Effector memory CD4-positive, alpha-beta T cell (primary cell): Measurements from ENCODE around the gene PCCA.

Source experiments
- DNase-seq, 3 donors: peaks; one replicate each; pipeline ENCODE4 v3.0.0-alpha.2; 2020
- H3K27ac ChIP-seq: 2 replicates; pipeline ENCODE4 v1.7.0; 2013; ENCODE audit warnings: mild to moderate bottlenecking, low read length, moderate library complexity; ENCODE audit not compliant: insufficient read depth, poor library complexity, severe bottlenecking
- H3K27me3 ChIP-seq: replicated peaks from 2 replicates; pipeline ENCODE4 v1.7.0; 2013; ENCODE audit warnings: mild to moderate bottlenecking, low read length; ENCODE audit not compliant: insufficient read depth, control insufficient read depth, poor library complexity, severe bottlenecking
- H3K36me3 ChIP-seq: 2 replicates; pipeline ENCODE4 v1.7.0; 2013; ENCODE audit warnings: mild to moderate bottlenecking, low read length, moderate library complexity; ENCODE audit not compliant: control insufficient read depth, insufficient read depth
- H3K4me1 ChIP-seq: 2 replicates; pipeline ENCODE4 v1.7.0; 2013; ENCODE audit warnings: low read length, mild to moderate bottlenecking; ENCODE audit not compliant: control insufficient read depth, insufficient read depth, poor library complexity, severe bottlenecking
- H3K4me3 ChIP-seq: 2 replicates; pipeline ENCODE4 v1.7.0; 2013; ENCODE audit warnings: low read length, low read depth, mild to moderate bottlenecking; ENCODE audit not compliant: insufficient read depth, poor library complexity, severe bottlenecking
- H3K9me3 ChIP-seq: 2 replicates; pipeline ENCODE4 v1.7.0; 2013; ENCODE audit warnings: mild to moderate bottlenecking, low read length, moderate library complexity; ENCODE audit not compliant: control insufficient read depth
- total RNA-seq, 3 donors: gene quantifications; one replicate each; lab custom pipeline; 2026; lab: John Stamatoyannopoulos, UW

PCCA gene, protein sequence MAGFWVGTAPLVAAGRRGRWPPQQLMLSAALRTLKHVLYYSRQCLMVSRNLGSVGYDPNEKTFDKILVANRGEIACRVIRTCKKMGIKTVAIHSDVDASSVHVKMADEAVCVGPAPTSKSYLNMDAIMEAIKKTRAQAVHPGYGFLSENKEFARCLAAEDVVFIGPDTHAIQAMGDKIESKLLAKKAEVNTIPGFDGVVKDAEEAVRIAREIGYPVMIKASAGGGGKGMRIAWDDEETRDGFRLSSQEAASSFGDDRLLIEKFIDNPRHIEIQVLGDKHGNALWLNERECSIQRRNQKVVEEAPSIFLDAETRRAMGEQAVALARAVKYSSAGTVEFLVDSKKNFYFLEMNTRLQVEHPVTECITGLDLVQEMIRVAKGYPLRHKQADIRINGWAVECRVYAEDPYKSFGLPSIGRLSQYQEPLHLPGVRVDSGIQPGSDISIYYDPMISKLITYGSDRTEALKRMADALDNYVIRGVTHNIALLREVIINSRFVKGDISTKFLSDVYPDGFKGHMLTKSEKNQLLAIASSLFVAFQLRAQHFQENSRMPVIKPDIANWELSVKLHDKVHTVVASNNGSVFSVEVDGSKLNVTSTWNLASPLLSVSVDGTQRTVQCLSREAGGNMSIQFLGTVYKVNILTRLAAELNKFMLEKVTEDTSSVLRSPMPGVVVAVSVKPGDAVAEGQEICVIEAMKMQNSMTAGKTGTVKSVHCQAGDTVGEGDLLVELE
- 8.8 to 11.9 (median 10.6) reads per million in 3 donors for total RNA-seq

DNA sequence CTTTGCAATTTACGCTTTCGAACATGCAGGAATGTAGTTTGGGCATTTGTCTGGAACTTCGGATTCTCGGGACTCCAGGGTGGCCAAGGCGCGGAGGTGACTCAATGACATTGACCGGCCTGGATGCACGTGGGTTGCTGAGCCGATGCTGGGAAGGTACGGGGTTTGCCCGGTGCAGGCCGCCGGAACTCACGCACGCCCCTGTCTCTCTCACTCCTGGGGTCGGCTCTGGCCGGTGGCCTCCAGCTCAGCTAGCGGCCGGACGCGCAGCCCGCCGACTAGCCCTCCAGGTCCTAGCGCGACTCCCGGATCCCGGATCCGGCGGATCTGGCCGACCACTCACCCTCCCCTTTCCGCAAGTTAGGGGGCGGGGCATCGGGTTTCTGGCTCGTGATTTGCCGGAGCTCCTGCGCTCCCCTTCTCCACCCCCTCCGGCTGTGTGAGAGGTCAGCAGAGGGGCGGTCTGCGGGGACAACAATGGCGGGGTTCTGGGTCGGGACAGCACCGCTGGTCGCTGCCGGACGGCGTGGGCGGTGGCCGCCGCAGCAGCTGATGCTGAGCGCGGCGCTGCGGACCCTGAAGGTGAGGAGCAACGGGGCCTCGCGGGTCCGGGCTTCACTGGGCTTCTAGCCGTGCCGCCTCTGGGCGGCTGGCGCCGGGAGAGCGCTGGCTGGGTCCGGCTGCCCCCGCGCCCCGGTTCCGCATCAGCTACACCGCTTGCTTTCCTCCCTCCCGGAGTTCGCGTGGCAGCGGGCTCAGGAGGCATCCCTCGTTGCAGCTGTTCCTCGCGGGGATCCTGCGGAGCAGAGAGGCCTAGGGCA, at the start of gene PCCA:
PCCA (plus strand) TSS at position 450 of the 821 bp plus-strand sequence; CDS start at position 478, 28 bp downstream.
- peak; percentile 48 to 63 (median 49) for DNase-seq
- Histone ChIP-seq H3K27ac (no peak within 1 kb of the TSS), H3K9me3 (no peaks in the 10 kb centered on the region), H3K36me3 (no peaks in the 10 kb centered on the region), H3K4me1 (no peaks in the 10 kb centered on the region), H3K4me3 (peak within 1 kb of the TSS; percentile 73), H3K27me3 (no peaks in the 10 kb centered on the region)

- H3K36me3 ChIP-seq: no peaks in the 10 kb centered on the region
- no peaks in the 10 kb centered on the region for H3K4me1 ChIP-seq
- no peak for DNase-seq
- H3K27ac ChIP-seq: no peak overlapping the region
- H3K9me3 ChIP-seq: no peaks in the 10 kb centered on the region
- H3K4me3 ChIP-seq: no peak overlapping the region
- H3K27me3 ChIP-seq: no peaks in the 10 kb centered on the region
Observed at GRCh38 chr13:100039740-100040139, 49.2 kb upstream of the PCCA start.

- Histone ChIP-seq H3K9me3 (no peaks in the 10 kb centered on the region), H3K27me3 (no peaks in the 10 kb centered on the region), H3K4me3 (no peak overlapping the region), H3K27ac (no peak overlapping the region), H3K36me3 (no peaks in the 10 kb centered on the region), H3K4me1 (no peaks in the 10 kb centered on the region)
- DNase-seq: no peak
Observed at GRCh38 chr13:100040196-100040595, 48.7 kb upstream of the PCCA start.

DNA sequence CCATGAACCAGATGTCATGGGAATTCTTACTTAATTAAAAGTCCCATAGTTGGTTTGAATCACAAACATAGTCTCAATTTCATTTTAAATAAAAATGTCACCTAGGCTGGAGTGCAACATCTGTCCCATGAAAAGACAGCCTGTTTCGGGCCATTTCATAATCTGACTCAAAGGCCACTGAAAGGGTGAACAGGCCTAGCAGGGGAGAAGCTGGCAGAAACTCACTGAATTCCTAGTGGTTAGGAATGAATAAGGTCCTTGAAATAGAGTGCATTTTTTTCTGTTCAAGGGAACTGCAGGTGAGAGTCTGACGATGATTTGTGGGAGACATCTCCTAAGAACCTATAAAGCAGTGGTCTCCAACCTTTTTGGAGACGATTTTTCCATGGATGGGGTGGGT, 44.0 kb upstream of the PCCA start:
- H3K4me3 ChIP-seq: no peak overlapping the region
- H3K27me3 ChIP-seq: no peaks in the 10 kb centered on the region
- no peaks in the 10 kb centered on the region for H3K4me1 ChIP-seq
- no peaks in the 10 kb centered on the region for H3K9me3 ChIP-seq
- no peak overlapping the region for H3K27ac ChIP-seq
- DNase-seq: no peak
- H3K36me3 ChIP-seq: no peaks in the 10 kb centered on the region

- H3K9me3 ChIP-seq: no peaks in the 10 kb centered on the region
- DNase-seq: no peak
- no peaks in the 10 kb centered on the region for H3K4me1 ChIP-seq
- no peak overlapping the region for H3K27ac ChIP-seq
- no peaks in the 10 kb centered on the region for H3K27me3 ChIP-seq
- no peak overlapping the region for H3K4me3 ChIP-seq
- H3K36me3 ChIP-seq: no peaks in the 10 kb centered on the region
Observed at GRCh38 chr13:100045355-100045754, 43.5 kb upstream of the PCCA start.

- H3K27ac ChIP-seq: no peak overlapping the region
- DNase-seq: no peak
- no peaks in the 10 kb centered on the region for H3K36me3 ChIP-seq
- H3K4me1 ChIP-seq: no peaks in the 10 kb centered on the region
- no peaks in the 10 kb centered on the region for H3K9me3 ChIP-seq
- H3K27me3 ChIP-seq: no peaks in the 10 kb centered on the region
- H3K4me3 ChIP-seq: no peak overlapping the region
Observed at GRCh38 chr13:100051070-100051469, 37.8 kb upstream of the PCCA start.

DNA sequence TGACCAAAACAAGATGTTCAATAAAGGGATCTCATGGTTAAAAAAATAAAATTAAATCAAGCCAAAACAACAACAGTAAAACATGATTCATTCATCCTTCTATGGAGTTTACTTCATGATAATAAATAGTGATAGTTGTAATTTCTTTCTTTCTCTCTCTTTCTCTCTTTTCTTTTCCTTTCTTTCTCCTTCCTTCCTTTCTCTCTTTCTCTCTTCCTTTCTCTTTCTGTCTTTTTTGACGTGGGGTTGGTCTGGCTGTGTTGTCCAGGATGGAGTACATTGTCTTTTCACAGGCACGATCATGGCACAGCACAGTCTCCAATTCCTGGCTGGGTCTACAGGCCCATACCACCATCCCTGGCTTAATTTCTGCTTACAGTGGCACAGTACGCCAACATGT, 29.1 kb upstream of the PCCA start:
- Histone ChIP-seq H3K27ac (no peak overlapping the region), H3K36me3 (no peaks in the 10 kb centered on the region), H3K27me3 (no peaks in the 10 kb centered on the region), H3K9me3 (no peaks in the 10 kb centered on the region), H3K4me3 (no peak overlapping the region), H3K4me1 (no peaks in the 10 kb centered on the region)
- no peak for DNase-seq

DNA sequence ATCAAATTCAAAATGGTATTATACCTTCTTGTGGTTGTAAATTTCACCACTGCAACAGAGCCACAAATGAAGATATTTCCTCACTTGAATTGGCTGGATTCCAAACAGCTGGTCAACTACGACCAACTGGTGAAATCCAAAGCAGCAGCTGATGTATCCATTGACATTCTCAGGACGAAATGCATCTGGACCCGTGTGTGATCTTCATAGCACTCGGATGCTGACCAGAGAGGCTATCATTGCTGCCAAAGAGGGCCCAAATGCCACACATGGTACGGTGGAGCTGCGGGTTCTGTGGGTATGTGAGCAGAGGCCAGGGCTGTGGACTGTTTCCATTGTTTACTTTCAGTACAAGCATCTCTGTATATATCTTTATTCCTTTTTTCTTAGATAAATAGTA, 25.6 kb upstream of the PCCA start:
- Histone ChIP-seq H3K9me3 (no peaks in the 10 kb centered on the region), H3K4me3 (no peak overlapping the region), H3K27ac (no peak overlapping the region), H3K36me3 (no peaks in the 10 kb centered on the region), H3K4me1 (no peaks in the 10 kb centered on the region), H3K27me3 (no peaks in the 10 kb centered on the region)
- DNase-seq: no peak

DNA sequence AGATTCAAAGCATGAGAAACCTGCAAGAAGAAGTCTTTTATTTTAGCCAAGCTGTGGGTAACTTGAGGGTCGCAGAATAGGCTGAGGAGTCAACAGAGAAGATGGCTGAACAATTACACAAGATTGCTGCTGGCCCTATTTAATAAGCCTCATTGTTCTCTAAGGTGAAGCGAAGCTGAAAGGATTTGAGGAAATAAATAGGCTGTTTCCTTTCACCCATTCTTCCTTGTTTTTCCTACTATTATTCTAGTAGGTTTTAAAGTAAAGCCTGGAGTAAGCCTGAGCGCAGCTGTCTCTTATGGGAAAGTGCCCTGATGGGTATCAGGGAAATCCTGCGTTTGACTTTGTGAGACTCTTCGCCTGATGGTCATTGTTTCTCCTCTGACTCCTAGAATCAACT, 25.0 kb upstream of the PCCA start:
- DNase-seq: no peak
- H3K27ac ChIP-seq: no peak overlapping the region
- H3K36me3 ChIP-seq: no peaks in the 10 kb centered on the region
- H3K27me3 ChIP-seq: no peaks in the 10 kb centered on the region
- H3K4me3 ChIP-seq: no peak overlapping the region
- H3K4me1 ChIP-seq: no peaks in the 10 kb centered on the region
- H3K9me3 ChIP-seq: no peaks in the 10 kb centered on the region
